GM04504 (cell line): ENCODE results near the gene HIRA.
A peak's percentile ranks its signal among the peaks of the same experiment; 100 is the strongest.
"Not testable (repeated sequence)": the region's sequence is repeated elsewhere in the genome, so short reads cannot be mapped to it uniquely, and the experiment has no call there.

Source experiments
- DNase-seq: peaks from one replicate; pipeline ENCODE4 v3.0.0-alpha.2; 2012; ENCODE audit warnings: low read depth

HIRA gene

GRCh38 chr22:19463008-19463407 is 31.5 kb upstream of the HIRA start:
- no peak for DNase-seq

- DNase-seq: no peak
Measured at GRCh38 chr22:19461506-19461905, 30.0 kb upstream of the HIRA start.

- no peak for DNase-seq
Measured at GRCh38 chr22:19460036-19460435, 28.5 kb upstream of the HIRA start.

GRCh38 chr22:19457828-19458428 is 26.4 kb upstream of the HIRA start:
- no peak for DNase-seq

GRCh38 chr22:19456541-19456940 is 25.0 kb upstream of the HIRA start:
- no peak for DNase-seq

- no peak for DNase-seq
Measured at GRCh38 chr22:19455585-19456370, 24.2 kb upstream of the HIRA start.

GRCh38 chr22:19455033-19455432 is 23.5 kb upstream of the HIRA start:
- DNase-seq: no peak

GRCh38 chr22:19454156-19454555 is 22.6 kb upstream of the HIRA start:
- DNase-seq: no peak

- no peak for DNase-seq
Measured at GRCh38 chr22:19453718-19454117, 22.2 kb upstream of the HIRA start.

- no peak for DNase-seq
Measured at GRCh38 chr22:19451570-19451969, 20.0 kb upstream of the HIRA start.

- DNase-seq: no peak
Measured at GRCh38 chr22:19450363-19451175, 19.0 kb upstream of the HIRA start.

- DNase-seq: no peak
Measured at GRCh38 chr22:19449422-19449767, 17.9 kb upstream of the HIRA start.

GRCh38 chr22:19448739-19449421 is 17.3 kb upstream of the HIRA start:
- no peak for DNase-seq

- DNase-seq: no peak
Measured at GRCh38 chr22:19448076-19448607, 16.6 kb upstream of the HIRA start.

- peak; percentile 81 for DNase-seq
Measured at GRCh38 chr22:19447330-19448075, 16.0 kb upstream of the HIRA start, which contains the start of gene C22orf39. TSS of gene C22orf39 (minus strand) at chr22:19447711. CDS start at chr22:19447688, 23 bp downstream.

- DNase-seq: no peak
Measured at GRCh38 chr22:19446603-19447329, 15.2 kb upstream of the HIRA start.

GRCh38 chr22:19445279-19445982 is 13.9 kb upstream of the HIRA start:
- not testable (repeated sequence) for DNase-seq

GRCh38 chr22:19443544-19444211 is 12.1 kb upstream of the HIRA start:
- DNase-seq: no peak

- DNase-seq: no peak
Measured at GRCh38 chr22:19442166-19442565, 10.6 kb upstream of the HIRA start.
